ENCODE measurements around the gene ANO3. TPM values are rescaled to one million over a fixed set of nuclear protein-coding genes. Genes with fewer than 3 reads are reported as not detected.

ANO3 gene
- total RNA-seq, 6 experiments from 2014 or later, result 0.02 to 0.10 (median 0.05) TPM; not detected in 1

DNA sequence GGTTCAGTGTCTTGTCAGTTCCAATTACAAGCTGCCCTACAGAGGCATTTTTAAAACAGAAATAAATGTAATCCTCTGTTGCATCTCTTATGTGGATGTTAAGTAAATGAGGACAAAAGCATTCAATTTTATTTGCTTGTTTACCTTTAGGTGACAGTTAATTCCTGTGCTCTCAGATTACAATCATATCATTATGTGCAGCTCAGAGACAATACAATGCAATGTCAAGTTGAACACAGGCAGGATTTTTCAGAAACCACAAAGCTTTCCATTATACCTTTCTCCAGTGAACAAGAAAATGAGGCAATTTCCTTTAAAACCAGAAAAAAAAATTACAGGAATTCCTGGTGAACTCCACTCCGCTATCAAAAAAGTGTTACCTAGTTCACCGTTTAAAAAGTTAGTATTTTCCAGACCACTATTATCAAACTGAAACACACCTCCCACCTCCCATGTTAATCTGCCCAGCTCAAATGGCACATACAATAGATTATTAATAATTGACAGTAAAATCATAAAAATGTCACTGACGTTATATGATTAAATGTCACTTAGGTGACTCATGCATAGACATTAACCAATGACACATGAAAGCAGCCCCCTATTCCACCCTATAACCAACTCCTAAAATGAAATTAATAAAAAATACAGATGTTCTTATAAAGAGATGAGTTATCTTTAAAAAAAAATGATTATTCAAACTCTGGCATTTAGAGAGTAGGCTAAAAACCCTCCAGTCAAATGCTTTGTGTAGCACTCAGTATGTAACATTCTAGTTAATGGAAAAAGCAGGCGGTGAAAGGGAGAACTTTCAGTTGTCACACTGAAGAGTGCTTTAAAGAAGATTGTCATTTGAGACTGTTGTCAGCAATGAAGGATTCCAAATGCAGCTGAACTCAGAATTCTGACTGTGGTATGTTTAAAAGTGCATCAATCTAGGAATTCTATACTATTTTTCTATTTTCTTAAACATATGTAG lies 141.6 kb downstream of the ANO3 start:
- TF ChIP-seq, protein P1, sequence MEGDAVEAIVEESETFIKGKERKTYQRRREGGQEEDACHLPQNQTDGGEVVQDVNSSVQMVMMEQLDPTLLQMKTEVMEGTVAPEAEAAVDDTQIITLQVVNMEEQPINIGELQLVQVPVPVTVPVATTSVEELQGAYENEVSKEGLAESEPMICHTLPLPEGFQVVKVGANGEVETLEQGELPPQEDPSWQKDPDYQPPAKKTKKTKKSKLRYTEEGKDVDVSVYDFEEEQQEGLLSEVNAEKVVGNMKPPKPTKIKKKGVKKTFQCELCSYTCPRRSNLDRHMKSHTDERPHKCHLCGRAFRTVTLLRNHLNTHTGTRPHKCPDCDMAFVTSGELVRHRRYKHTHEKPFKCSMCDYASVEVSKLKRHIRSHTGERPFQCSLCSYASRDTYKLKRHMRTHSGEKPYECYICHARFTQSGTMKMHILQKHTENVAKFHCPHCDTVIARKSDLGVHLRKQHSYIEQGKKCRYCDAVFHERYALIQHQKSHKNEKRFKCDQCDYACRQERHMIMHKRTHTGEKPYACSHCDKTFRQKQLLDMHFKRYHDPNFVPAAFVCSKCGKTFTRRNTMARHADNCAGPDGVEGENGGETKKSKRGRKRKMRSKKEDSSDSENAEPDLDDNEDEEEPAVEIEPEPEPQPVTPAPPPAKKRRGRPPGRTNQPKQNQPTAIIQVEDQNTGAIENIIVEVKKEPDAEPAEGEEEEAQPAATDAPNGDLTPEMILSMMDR (IDR thresholded peaks at IDR 0.05), result no peak
- H3K4me3 Mint-ChIP-seq, result no peak overlapping the region
- H3K36me3 Mint-ChIP-seq (ENCODE audit: low read depth), result no peaks in the 10 kb centered on the region
- no peak for DNase-seq
- no peaks in the 10 kb centered on the region for H3K4me1 Mint-ChIP-seq (ENCODE audit: low read depth)
- H3K9me3 Mint-ChIP-seq, result no peaks in the 10 kb centered on the region
- H3K27me3 Mint-ChIP-seq (ENCODE audit: insufficient read depth), result no peaks in the 10 kb centered on the region; the same call in 1 of the 2 replicates
- no peak overlapping the region for H3K27ac Mint-ChIP-seq

DNA sequence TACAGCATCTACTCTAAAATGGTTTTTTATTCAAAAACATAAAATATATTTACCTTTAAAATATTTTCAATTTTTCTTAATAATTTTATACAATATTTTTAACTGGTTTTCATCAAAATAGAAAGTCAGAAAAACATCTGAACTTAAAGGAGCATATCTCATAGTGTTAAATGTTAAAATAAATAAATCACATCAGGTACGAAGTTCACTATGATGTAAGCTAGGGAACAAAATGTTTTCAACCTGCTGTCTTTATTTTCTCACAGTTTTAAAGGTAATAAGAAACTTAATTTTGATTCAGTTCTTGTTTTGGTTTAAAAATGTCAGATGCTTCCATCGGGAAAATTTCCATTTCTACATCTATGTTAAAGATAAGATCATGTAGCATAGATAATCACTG lies 142.5 kb downstream of the ANO3 start:
- Mint-ChIP-seq H3K4me1 (ENCODE audit: low read depth) (no peaks in the 10 kb centered on the region), H3K27ac (no peak overlapping the region), H3K4me3 (no peak overlapping the region), H3K9me3 (no peaks in the 10 kb centered on the region; the same call in 1 of the 2 replicates), H3K27me3 (ENCODE audit: insufficient read depth) (no peaks in the 10 kb centered on the region; the same call in 1 of the 2 replicates), H3K36me3 (ENCODE audit: low read depth) (no peaks in the 10 kb centered on the region)
- no peak for DNase-seq
- TF ChIP-seq, protein P1 (IDR thresholded peaks at IDR 0.05), result no peak

DNA sequence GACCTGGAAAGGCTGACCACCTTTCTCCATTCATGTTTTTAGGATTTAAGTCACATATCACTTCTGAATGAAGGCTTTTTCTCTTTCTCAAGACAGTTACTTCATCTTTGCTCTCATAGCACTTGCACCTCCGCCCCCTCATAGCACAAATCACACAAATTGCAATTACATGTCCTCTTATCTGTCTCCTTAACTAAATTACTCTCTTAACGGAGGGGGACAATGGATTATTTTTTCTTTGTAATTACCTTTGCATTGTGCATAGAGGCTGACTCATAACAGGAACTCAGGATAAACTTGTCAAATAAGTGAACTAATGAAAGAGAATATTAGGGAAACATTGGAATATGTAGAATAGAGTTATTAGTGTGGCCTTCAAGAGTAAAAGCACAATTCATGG lies 145.5 kb downstream of the ANO3 start:
- Mint-ChIP-seq H3K4me3 (no peak overlapping the region), H3K27me3 (ENCODE audit: insufficient read depth) (no peaks in the 10 kb centered on the region; the same call in 1 of the 2 replicates), H3K9me3 (no peaks in the 10 kb centered on the region; the same call in 1 of the 2 replicates), H3K36me3 (ENCODE audit: low read depth) (no peaks in the 10 kb centered on the region), H3K4me1 (ENCODE audit: low read depth) (no peaks in the 10 kb centered on the region), H3K27ac (no peak overlapping the region)
- TF ChIP-seq, protein P1 (IDR thresholded peaks at IDR 0.05), result no peak
- no peak for DNase-seq

DNA sequence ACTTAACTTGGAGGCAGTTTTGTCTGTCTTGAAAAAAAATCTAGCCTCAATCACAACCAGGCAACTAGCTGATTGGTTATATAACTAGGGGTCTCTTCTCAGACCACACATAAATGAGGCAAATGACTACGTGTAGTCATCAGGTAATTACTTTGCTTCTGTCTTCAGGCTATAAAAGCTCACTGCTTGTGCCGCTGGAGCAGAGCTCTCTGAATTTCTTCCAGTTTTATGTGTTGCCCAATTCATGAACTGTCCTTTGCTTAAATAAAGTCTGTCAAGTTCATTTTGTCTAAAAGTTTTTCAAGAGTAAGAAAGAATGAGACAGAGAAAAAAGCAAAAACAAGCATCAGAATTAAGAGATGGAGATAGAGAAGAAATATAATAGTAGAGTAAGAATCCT lies 146.8 kb downstream of the ANO3 start:
- H3K4me1 Mint-ChIP-seq (ENCODE audit: low read depth), result no peaks in the 10 kb centered on the region
- TF ChIP-seq, protein P1 (IDR thresholded peaks at IDR 0.05), result no peak
- no peaks in the 10 kb centered on the region; the same call in 1 of the 2 replicates for H3K27me3 Mint-ChIP-seq (ENCODE audit: insufficient read depth)
- H3K27ac Mint-ChIP-seq, result no peak overlapping the region
- no peak overlapping the region for H3K4me3 Mint-ChIP-seq
- no peaks in the 10 kb centered on the region for H3K36me3 Mint-ChIP-seq (ENCODE audit: low read depth)
- H3K9me3 Mint-ChIP-seq, result peaks cover 6% of the 10 kb centered on the region
- no peak for DNase-seq

DNA sequence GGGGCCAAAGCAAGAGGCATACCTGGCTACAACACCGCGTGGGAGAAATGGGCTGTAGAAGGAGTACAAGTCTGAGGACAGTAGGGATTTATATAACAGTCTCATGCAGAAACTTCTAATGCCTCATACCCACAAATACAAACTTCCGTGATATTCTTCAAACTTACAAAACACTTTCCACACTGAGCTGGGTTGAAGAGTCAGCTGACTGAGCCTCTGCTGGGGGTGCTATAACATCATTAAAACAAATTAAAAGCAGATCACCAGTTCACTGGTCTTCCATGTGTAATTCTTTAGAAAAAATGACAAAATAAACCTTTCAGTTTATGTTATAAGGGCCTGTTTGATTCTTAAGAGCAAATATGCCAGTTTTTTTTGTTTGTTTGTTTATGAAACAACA lies 148.1 kb downstream of the ANO3 start:
- Mint-ChIP-seq H3K4me1 (ENCODE audit: low read depth) (no peaks in the 10 kb centered on the region), H3K36me3 (ENCODE audit: low read depth) (no peaks in the 10 kb centered on the region), H3K9me3 (peaks cover 16% of the 10 kb centered on the region), H3K4me3 (no peak overlapping the region), H3K27me3 (ENCODE audit: insufficient read depth) (no peaks in the 10 kb centered on the region; the same call in 1 of the 2 replicates), H3K27ac (no peak overlapping the region)
- TF ChIP-seq, protein P1 (IDR thresholded peaks at IDR 0.05), result no peak
- DNase-seq, result no peak

Data from HFFc6 (cell line).